HG02973 (cell line): ENCODE measurements around the gene C1orf35.

Experiments used
- ATAC-seq: cut with Tn5 transposase; IDR thresholded peaks from one replicate; pipeline ENCODE4 v1.9.1; 2021; ENCODE audit warnings: moderate library complexity; ENCODE audit not compliant: unreplicated experiment

C1orf35 gene

DNA sequence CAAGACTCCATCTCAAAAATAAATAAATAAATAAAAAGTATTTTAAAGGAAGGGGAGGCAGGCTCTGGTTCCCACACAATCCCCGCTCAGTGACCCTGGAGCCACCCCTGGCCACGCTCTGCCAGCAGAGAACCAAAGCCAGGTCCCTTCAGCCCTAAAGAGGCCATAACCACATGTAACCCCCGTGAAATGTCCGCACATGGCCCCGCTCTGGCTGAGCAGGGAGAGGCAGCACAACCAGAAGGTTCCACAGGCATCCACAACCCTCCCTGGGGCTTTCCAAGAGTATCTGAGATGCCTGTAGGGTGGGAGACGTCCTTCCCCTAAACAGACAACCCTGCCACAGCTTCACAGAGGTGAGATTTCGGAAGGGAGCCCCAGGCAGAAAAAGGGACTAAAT is 22.0 kb downstream of the C1orf35 start:
- no peak for ATAC-seq

DNA sequence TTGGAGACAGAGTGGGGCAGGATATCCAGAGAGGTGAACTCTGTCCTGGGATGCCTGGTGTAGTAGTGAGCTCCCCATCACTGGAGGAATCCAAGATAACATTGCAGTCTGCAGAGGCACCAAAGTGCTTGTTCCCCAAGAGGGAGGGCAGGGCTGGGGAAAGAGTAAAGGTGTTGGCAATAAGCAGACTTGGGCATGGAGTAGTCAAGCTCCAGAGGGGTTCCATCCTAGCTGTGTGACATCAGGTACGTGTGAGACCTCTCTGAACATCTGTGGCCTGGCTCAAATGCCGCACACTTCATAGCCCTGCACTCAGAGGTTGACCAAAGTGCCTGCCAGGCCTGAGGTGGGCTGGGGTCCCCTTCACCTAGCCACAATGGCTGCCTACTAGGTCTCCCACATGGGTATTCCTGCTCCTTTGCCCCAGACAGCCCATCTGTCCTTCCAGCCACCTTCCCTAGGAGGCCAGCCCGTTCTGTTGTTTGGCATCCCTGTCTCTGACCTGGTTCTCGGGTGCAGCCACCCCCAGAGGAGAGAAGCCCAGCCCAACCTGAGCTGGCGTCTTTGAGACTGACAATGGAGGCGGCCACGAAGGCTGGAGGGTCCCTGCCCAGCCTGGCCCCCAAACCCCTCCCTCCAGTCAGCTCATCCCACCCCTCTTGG is 23.4 kb downstream of the C1orf35 start:
- ATAC-seq, result no peak

DNA sequence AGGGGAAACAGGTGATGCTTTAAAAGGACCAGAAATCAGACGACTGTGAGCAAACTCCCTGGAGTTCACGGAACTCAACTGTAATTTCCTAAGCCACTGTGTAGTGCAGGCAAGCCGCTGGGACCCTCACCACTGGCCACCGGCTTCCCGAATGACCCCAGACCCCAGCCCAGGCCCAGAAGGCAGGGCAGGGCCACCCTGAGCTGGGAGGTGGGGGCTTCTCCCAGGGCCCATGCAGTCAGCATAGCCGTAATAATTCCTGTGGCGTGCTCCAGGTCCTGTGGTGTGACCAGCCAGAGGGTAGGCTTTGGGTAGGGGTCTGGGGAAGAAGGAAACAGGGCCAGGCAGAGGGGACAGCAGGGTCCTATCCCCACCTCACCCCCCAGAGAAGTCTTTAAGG is 24.1 kb downstream of the C1orf35 start:
- ATAC-seq, result no peak

DNA sequence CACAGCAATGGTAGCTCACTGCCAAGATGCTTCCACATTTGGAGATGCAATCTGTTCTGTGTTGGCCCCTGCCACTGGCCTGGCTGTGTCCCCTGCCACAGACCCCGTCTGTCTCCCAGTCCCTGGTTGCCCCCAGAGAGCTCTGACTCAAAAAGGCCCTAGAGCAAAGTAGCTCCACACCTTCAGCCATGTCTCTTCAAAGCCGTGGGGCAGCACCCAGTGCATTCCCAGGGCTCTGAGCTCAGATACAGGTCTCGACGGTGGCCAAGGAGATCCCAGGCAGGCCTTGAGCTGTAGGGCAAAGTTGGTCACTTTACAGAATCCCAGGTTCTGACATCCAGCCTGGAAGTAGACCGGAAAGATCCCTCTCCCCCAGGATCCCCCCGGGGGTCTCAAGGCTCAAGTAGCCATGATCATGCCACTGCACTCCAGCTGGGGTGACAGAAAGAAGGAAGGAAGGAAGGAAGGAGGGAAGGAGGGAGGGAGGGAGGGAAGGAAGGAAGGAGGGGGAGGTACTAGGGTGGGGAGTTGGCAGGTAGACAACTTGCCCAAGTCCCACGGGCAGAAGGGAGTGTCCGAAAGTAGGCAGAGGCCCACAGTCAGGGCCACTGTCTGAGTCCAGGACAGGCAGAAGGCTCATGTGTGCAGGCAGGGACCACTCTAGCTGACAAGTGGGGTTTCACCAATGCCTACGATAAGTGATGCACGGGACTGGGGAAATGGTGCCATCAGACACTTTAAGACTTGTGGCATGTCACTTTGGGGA is 25.4 kb downstream of the C1orf35 start:
- ATAC-seq, result no peak

DNA sequence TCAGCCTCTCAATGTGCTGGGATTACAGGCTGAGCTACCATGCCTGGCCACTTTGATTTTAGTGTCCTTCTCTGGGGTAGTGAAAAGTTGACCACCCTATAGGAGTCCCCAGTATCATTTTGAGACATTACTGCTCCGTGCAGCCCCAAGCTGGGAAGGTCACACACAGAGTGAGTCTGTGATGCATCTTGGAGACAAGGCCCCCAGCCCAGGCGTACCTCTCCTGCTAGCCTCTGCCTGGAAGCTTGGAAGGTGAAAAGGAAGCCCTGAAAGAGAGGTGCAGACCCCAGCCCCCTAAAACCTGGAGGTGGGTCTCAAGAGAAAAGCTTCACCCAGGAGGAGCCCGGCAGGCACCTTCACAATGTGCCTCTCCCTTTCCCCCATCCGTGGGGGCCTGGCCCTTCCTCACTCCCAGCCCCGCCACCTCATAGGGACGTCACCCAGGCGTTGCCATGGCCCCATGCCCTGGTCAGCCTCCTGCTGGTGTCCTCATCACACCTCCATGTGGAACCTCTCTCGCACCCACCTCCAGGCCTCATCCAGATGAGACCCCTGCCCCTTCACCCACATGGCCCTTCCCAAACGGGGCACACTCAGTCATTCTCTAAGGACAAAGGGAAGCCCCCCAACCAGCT is 26.2 kb downstream of the C1orf35 start:
- no peak for ATAC-seq

DNA sequence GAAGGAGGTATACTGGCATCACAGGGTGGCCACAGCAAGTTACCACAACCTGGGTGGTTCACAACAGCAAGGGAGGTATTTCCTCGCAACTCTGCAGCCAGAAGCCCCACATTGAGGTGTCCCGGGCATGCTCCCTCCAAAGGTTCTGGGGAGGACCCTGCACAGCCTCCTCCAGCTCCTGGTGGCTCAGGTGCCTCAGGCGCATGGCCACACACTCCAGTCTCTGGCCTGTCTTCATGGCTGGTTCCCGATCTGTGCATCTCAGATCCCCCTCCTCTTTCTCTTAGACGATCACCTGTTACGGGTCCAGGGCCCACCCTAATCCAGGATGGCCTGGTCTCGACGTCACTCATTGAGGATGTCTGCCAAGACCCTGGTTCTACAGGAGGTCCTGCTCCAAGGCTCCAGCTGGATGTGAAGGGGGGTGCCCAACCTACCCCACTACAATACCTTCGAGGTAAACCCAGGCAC is 27.3 kb downstream of the C1orf35 start:
- no peak for ATAC-seq

DNA sequence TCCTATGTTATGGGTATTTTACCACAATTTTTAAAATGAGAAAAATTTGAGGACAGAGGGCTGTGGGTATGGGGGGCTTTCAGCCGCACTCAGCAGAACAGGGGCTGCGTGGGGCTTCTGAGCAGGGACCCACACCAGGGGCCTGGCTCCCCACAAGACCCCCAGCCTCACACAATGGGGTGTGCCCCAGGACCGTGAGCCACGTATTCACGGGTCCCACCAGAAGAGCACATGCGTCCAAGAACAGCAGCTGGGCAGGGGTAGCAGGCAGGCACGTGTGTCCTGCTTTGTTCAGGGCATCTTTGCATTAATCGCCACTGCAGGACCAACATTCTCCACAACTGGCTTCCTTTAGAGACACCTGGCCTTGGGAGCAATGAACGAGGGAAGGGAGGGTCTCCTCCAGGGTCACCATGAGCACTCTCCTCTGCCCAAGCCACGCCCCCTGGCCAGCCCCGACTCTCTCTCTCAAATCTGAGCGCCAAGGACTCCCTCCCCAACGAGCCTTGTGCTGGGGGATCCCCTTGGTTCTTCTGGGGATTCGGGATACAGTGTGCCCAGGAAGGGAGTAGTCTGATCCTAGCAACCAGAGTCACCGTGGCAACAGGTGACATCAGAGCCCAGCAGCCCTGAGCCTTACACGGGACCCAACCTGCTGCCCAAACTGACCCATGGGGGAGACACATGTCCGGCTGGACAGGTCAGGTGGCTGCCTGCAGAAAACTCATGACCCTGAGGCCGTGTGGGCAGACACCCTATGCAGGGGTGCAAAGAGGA is 28.0 kb downstream of the C1orf35 start:
- ATAC-seq, result no peak

DNA sequence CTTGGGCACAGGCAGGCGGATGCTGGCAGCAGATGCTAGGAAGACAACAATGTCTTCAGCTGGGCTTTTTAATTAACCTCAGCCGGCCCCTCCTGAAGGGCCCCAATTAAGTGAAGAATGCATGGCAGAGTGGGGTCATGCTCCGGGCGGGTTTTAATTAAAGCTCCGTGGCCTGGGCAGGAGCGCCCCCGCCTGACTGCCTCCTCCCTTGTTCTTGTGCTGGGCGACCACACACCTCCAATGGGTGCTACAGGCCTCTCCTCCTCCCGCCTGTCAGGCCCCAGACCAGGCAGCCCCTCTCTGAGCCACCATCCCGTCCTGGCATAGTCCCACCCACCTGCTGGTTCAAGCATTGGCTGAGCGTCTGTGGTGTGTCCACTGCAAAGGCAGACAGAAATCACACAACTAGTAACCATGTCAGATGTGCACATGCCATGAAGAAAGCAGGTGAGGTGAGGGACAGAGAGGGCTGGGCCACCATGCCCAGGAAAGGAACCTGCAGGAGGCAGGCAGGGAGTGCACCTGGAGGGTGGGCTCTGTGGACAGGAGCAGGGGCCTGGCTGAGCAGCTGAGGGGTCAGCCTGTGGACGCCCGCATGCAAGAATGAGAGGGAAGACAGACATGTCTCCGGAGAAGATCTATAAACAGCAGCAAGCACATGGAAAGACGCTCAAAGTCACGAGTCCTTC is 29.1 kb downstream of the C1orf35 start:
- ATAC-seq, result no peak

DNA sequence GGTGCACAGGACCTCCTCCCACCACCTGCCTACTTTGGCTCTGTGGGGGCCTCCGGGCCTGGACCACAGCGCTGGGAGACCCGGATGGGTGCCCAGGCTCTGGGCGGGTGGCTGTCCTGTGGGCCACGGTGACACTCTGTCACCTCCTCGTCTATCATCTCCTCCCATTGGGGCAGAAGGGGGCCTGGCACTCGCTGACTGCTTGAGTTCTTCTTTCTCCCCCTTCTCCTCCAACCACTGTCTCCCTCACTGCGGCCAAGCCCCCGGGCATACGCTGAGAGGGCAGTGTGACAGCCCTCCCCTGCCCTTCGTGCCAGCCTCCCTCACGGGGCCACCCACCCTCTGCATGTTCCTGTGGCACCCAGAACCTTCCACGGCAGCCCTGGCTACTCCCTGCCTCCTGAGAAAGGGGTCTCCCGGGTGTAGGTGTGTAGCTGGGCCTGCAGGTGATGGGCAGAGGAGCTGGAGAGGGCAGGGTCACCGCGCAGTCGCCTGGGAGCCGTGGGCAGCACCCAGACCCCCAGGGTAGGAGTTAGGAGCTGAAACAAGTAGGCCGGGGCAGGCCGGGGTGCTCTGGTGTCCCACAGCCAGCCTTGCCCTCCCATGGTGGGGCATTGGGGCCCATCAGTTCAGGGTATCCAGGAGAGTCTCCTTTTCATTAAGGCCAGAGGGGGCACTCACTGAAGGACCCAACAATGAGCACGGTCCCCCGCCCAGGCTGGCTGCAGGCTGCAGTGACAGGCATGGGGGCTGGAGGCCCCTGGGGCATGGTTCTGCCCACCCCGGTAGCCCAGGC is 29.9 kb downstream of the C1orf35 start:
- no peak for ATAC-seq

DNA sequence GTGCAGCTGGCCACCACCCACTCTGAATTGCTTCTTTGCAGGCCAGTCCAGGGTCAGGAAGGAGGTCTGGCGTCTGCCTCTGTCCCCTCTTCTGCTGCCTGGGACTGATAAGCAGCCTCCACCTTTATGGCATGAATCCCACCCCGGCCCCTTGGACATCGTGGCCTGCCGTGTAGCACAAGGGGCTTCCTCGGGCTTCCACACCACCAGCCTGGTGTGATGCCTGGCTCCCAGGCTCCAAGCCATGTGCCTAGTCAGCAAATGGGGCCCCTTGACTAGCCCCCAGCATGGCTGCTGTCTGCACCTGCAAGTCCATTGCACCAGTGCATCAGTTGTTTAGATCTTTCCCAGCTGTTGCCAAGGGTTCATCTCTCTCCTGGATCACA is 30.5 kb downstream of the C1orf35 start:
- ATAC-seq, result no peak

DNA sequence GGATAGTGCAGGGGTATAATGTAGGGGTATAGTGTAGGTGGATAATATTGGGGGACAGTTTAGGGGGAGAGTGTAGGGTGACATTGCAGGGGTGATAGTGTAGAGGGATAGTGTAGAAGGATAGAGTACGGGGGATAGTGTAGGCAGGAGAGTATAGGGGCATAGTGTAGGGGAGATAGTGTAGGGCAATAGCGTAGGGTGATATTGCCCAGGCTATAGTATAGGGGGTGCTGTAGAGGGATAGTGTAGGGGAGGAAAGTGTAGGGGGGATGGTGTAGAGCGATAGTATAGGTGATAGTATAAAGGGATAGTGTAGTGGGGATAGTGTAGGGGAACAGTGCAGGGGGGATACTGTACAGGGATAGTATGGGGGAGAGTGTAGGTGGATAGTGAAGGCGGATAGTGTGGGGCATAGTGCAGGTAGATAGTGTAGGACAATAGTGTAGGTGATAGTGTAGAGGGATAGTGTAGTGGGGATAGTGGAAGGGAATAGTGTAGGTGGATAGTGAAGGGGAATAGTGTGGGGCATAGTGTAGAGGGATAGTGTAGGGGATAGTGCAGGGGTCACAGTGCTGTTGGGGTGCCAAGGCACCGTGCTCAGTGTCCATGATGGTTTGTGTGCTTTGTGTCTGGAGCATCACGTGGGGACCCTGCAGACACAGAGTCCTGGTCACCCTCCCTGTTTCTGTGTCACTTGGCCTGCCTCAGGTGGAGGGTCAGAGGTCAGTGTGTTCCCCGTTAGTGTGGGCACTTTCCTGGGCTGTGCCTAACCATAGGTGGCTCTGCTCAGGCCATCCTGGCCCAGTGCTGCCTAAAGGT is 31.1 kb downstream of the C1orf35 start:
- ATAC-seq, result no peak

DNA sequence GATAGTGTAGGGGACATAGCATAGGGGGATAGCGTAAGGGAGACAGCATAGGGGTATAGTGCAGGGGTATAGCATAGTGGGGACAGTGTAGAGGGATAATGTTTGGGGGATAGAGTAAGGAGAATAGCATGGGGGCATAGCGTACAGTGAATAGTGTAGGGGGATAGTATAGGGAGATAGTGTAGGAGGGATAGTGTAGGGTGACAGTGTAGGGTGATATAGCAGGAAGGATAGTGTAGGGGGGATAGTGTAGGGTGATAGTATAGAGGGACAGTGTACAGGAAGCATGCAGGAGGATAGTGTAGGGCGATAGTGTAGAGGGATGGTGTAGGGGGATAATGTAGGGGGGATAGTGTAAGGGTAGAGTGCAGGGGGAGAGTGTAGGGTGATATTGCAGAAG is 32.3 kb downstream of the C1orf35 start:
- no peak for ATAC-seq

DNA sequence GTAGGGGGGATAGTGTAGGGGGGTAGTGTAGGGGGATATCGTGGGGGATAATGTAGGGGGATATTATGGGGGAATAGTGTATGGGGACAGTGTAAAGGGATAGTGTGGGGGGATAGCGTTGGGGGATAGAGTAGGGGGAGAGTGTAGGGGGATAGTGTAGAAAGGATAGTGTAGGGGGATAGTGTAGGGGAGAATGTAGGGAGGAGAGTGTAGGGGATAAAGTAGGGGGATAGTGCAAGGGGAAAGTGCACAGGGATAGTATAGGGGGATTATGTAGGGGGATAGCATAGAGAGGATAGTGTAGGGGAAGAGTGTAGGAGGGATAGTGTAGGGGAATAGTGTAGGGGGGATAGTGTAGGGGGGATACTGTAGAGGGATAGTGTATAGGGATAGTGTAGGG is 33.0 kb downstream of the C1orf35 start:
- no peak for ATAC-seq

DNA sequence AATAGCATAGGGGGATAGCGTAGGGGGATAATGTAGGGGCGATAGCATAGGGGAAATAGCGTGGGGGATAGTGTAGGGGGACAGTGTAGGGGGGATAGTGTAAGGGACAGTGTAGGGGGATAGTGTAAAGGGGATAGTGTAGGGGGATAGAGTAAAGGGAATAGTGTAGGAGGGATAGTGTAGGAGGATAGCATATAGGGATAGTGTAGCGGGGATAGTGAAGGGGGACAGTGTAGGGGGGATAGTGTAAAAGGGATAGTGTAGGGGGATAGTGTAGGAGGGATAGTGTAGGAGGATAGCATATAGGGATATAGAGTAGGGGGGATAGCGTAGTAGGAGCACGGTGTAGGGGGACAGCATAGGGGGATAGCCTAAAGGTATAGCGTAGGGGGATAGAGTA is 34.8 kb downstream of the C1orf35 start:
- no peak for ATAC-seq

DNA sequence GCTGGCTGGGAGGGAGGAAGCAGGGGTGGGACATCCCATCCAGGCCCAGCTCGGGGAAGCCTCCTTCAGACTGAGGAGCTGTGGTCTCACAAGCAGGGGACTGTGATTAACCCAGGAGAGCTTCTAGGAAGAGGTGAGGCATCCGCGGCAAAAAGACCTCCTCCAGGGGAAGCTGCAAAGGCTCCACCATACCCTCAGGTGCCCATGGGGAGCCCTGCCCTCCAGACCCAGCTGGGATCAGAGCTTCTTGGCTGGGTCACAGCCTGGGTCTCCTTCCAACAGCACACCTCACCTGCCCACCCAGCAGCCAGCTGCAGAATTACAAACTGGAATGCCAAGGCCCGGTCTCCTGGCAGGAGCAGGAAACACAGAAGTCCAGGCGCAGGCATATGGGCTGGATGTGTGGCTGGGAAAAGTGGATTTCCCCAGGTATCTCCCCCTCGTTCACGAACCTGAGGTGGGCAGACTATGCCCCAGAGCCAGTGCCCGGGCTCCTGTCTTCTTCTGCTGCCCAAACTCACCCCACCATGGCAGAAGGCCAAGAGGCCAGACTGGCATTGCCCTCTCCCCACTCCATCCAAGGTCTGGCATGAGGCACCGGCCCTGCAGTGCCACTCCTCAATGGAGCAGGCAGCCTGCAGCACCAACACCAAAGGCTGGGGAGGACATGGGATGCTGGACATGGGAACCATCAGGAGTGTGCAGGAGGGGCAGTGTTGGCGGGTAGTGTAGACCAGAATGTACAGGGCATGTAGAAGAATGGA is 36.1 kb downstream of the C1orf35 start:
- ATAC-seq, result no peak

DNA sequence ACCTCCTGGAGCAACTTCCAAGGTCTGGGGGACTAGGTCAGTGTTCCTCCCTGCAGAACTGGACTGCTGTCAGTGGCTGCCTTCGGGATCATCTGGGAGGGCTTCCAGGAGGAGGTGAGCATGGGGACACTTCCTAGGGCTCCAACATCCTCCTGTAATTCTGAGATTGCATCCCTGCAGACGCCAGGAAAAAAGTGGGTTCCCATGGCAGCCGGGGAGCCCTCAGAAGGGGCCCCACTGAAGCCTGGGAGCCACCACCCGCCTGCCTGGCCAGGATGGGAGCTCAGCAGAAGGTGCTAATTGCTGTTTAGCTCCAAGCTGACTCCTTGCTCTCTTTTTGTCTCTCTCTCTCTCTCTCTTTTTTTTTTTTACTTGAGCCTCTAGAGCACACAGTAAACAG is 36.7 kb downstream of the C1orf35 start:
- ATAC-seq, result no peak

DNA sequence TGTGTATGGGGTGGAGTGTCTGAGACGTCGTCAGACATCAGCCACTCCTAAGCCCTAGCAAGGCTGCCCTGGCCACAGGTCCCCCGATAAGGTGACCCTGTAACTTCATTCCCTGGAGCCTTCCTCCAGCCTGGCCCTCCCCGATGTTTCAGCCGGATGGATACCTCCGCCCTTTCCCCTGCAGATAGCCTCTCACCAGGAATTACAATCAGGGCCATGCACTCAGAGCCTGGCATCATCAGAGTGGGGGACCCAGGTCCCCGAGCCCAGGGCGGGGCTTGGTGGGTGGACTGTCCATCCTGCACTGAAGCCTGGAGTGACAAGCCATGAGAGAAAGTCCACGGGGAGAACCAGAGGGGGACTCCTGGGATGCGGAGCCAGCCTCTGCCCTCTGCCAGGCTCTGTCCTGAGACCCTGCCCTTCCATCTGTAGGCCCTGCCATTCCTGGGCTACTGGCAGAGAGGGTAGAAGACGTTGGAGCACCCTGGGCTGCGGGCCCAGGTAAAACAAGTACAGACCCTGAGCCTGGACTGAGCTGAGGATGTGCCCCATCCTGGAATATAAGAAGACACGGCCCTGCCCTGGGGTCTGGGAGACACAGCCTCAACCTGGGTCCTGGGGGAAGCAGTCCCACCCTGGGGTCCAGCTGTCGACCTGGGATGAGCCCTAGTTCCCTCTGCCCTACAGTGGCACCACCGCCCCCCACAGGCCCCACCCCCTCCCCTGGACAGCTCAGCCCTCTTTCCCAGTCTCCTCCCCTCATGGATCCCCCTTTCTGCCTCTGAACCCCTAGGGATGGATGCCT is 37.4 kb downstream of the C1orf35 start:
- no peak for ATAC-seq
